Camera-type eye (tissue), 1 donor: ENCODE measurements around the gene R3HDM2. TPM values are rescaled to one million over a fixed set of nuclear protein-coding genes. Genes with fewer than 3 reads are reported as not detected.

ENCODE experiments used
- total RNA-seq: library from RNA; depleted of rRNA; stranded (reverse); fragments of >200 nt; gene quantifications from one replicate; pipeline ENCODE4 v1.2.3, GENCODE V29; 2014

The R3HDM2 gene
- total RNA-seq: 55.9 TPM

GRCh38 chr12:57430931-57431566 is at the start of gene R3HDM2:
Gene R3HDM2 (minus strand): TSS chr12:57431043. CDS start chr12:57310428, 120,615 bp downstream.

GRCh38 chr12:57479376-57480115 is 48.7 kb upstream of the R3HDM2 start, which contains the start of gene ARHGAP9:
Gene ARHGAP9 (minus strand): TSS chr12:57479866. CDS start chr12:57479406, 460 bp downstream.

GRCh38 chr12:57459750-57460467 is 29.1 kb upstream of the R3HDM2 start, which contains the start of gene GLI1:
Gene GLI1 (plus strand): TSS chr12:57459785. CDS start chr12:57463692, 3,907 bp downstream.

GRCh38 chr12:57454566-57455373 is 23.9 kb upstream of the R3HDM2 start, which contains the start of gene INHBE:
Gene INHBE (plus strand): TSS chr12:57455307. CDS start chr12:57455537, 230 bp downstream.

GRCh38 chr12:57434517-57435223 is 3.8 kb upstream of the R3HDM2 start, which contains the start of gene INHBC:
Gene INHBC (plus strand): TSS chr12:57434784. CDS start chr12:57434887, 103 bp downstream.

GRCh38 chr12:57250956-57251355 is 179.9 kb downstream of the R3HDM2 start, which contains the start of gene STAC3:
Gene STAC3 (minus strand): TSS chr12:57251187. CDS start chr12:57249636, 1,551 bp downstream.

GRCh38 chr12:57229634-57230380 is 201.0 kb downstream of the R3HDM2 start, which contains the start of gene SHMT2:
Gene SHMT2 (plus strand): TSS chr12:57229711. CDS start chr12:57229779, 68 bp downstream.

GRCh38 chr12:57216014-57216911 is 214.6 kb downstream of the R3HDM2 start, which contains the start of gene NXPH4:
Gene NXPH4 (plus strand): TSS chr12:57216794. CDS start chr12:57216970, 176 bp downstream.

Other genes with a start within 250 kb of the R3HDM2 start
- gene NXPH4, start 214.2 kb downstream of the R3HDM2 start, total RNA-seq: 23.4 TPM
- gene SHMT2, start 201.3 kb downstream of the R3HDM2 start, total RNA-seq: 88.8 TPM
- 55.6 TPM for gene STAC3, start 179.9 kb downstream of the R3HDM2 start, total RNA-seq
- not detected for gene INHBC, start 3.7 kb upstream of the R3HDM2 start, total RNA-seq
- gene INHBE, start 24.3 kb upstream of the R3HDM2 start, total RNA-seq: not detected
- gene GLI1, start 28.7 kb upstream of the R3HDM2 start, total RNA-seq: 7.1 TPM
- gene ARHGAP9, start 48.8 kb upstream of the R3HDM2 start, total RNA-seq: 4.0 TPM
- gene MARS1, start 57.0 kb upstream of the R3HDM2 start, total RNA-seq: 78.5 TPM
- 37.2 TPM for gene DDIT3, start 89.5 kb upstream of the R3HDM2 start, total RNA-seq
- 52.1 TPM for gene MBD6, start 91.8 kb upstream of the R3HDM2 start, total RNA-seq
- 174 TPM for gene DCTN2, start 116.1 kb upstream of the R3HDM2 start, total RNA-seq
- gene KIF5A, start 119.0 kb upstream of the R3HDM2 start, total RNA-seq: 30.1 TPM
- 24.8 TPM for gene PIP4K2C, start 160.1 kb upstream of the R3HDM2 start, total RNA-seq
- gene DTX3, start 173.8 kb upstream of the R3HDM2 start, total RNA-seq: 69.5 TPM
- gene ARHGEF25, start 180.4 kb upstream of the R3HDM2 start, total RNA-seq: 53.5 TPM
- gene B4GALNT1, start 202.2 kb upstream of the R3HDM2 start, total RNA-seq: 9.6 TPM